IMR-90 (cell line): ENCODE data around the gene ALOX15B.

ENCODE experiments used
- BHLHE40 ChIP-seq: fragments of 150-350 bp; IDR thresholded peaks from 2 replicates; pipeline ENCODE4 v1.6.1; 2016; ENCODE audit warnings: mild to moderate bottlenecking, low read depth, low read length
- CEBPB ChIP-seq: IDR thresholded peaks from 2 replicates; pipeline ENCODE4 v1.6.1; 2012; ENCODE audit warnings: low read depth, low read length, improper control_type of control experiment
- CHD1 ChIP-seq: IDR thresholded peaks from 2 replicates; pipeline ENCODE4 v1.6.1; 2012; ENCODE audit warnings: low read depth, low read length, improper control_type of control experiment
- CTCF ChIP-seq: conservative IDR thresholded peaks from 2 replicates; pipeline ENCODE4 v1.5.1; 2012; ENCODE audit warnings: mild to moderate bottlenecking, low read depth, low read length, improper control_type of control experiment
- ELK1 ChIP-seq: fragments of 150-350 bp; IDR thresholded peaks from 2 replicates; pipeline ENCODE4 v1.6.1; 2016; ENCODE audit warnings: low read depth, mild to moderate bottlenecking, low read length, moderate library complexity, borderline replicate concordance
- MAFK ChIP-seq: IDR thresholded peaks from 2 replicates; pipeline ENCODE4 v1.6.1; 2012; ENCODE audit warnings: low read depth, low read length, improper control_type of control experiment
- MAZ ChIP-seq: IDR thresholded peaks from 2 replicates; pipeline ENCODE4 v1.6.1; 2012; ENCODE audit warnings: low read depth, mild to moderate bottlenecking, low read length, improper control_type of control experiment, moderate library complexity, borderline replicate concordance
- MXI1 ChIP-seq: IDR thresholded peaks from 2 replicates; pipeline ENCODE4 v1.6.1; 2012; ENCODE audit warnings: low read depth, mild to moderate bottlenecking, low read length, moderate library complexity, borderline replicate concordance
- POLR2A ChIP-seq: IDR thresholded peaks from 2 replicates; pipeline ENCODE4 v1.6.1; 2012; ENCODE audit warnings: mild to moderate bottlenecking, low read depth, low read length
- RAD21 ChIP-seq: IDR thresholded peaks from 2 replicates; pipeline ENCODE4 v1.6.1; 2012; ENCODE audit warnings: low read length, improper control_type of control experiment
- RCOR1 ChIP-seq: IDR thresholded peaks from 2 replicates; pipeline ENCODE4 v1.6.1; 2012; ENCODE audit warnings: mild to moderate bottlenecking, low read length, improper control_type of control experiment; ENCODE audit not compliant: insufficient replicate concordance
- RFX5 ChIP-seq: IDR thresholded peaks from 2 replicates; pipeline ENCODE4 v1.8.0; 2012; ENCODE audit warnings: low read depth, mild to moderate bottlenecking, low read length, moderate library complexity
- SMC3 ChIP-seq: fragments of 150-350 bp; IDR thresholded peaks from 2 replicates; pipeline ENCODE4 v1.6.1; 2016; ENCODE audit warnings: low read depth, mild to moderate bottlenecking, antibody characterized with exemption, low read length, moderate library complexity
- USF2 ChIP-seq: fragments of 150-350 bp; IDR thresholded peaks from 2 replicates; pipeline ENCODE4 v1.6.1; 2017; ENCODE audit warnings: mild to moderate bottlenecking, antibody characterized with exemption, low read length, low read depth

GRCh38 chr17:8082292-8082691 lies 43.4 kb downstream of the ALOX15B start:
- no peak for TF ChIP-seq CTCF
- TF ChIP-seq CHD1: no peak
- TF ChIP-seq POLR2A: no peak
- TF ChIP-seq RFX5: no peak
- TF ChIP-seq SMC3: no peak
- no peak for TF ChIP-seq RAD21
- no peak for TF ChIP-seq ELK1
- TF ChIP-seq CEBPB: no peak
- no peak for TF ChIP-seq MAZ
- TF ChIP-seq USF2: no peak
- TF ChIP-seq MXI1: no peak
- TF ChIP-seq MAFK: no peak
- TF ChIP-seq RCOR1: no peak
- TF ChIP-seq BHLHE40: no peak
